Stimulated activated naive CD4-positive, alpha-beta T cell (primary cell): Measurements from ENCODE around the gene ITGB7.
"Not testable (repeated sequence)": the region's sequence is repeated elsewhere in the genome, so short reads cannot be mapped to it uniquely, and the experiment has no call there.

ENCODE experiments used
- DNase-seq, 6 experiments: peaks; one replicate each; lab custom pipeline; 2025; lab: John Stamatoyannopoulos, UW

ITGB7 gene

DNA sequence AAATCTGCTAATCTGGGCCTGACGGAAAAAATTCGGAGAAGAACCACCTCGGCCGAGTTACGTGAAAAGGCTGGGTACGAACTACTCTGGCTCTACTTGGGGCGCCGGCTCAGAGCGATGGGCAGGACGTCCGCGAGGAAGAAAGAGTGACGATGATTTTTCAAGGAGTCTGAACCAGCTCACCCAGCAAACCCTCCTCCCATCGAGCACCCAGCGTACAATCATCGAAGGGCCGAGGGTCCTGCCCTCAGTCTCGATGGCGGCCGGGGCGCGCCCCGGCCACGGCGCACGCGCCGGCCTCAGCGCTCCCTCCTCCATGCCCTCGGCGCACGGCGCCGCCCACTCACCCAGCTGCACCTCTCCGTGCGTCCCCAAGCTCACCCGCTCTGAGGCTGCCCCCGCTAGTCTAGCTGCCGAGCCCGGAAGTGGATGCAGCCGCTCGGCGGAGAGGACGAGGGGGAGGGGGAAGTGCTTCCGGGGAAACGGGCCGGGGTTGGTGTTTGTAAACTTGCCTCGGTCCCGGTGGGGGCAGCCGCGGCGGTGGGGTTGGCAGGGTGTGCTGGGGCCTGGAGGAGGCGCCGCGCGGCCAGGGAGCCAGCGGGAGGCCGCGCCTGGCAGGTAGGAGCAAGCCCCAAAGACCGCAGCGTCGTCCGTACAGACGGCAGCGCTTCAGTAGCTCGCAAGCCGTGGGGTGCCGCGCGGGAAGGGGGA, 26.7 kb downstream of the ITGB7 start, which contains the start of the genes CSAD and ZNF740:
Gene CSAD (minus strand): TSS at position 706 of the 711 bp plus-strand sequence. CDS start 7,455 bp downstream, outside the sequence.
Gene ZNF740 (plus strand): TSS at position 503 of the 711 bp plus-strand sequence. CDS start 1,262 bp downstream, outside the sequence.
- peak; percentile 91 to 97 (median 95) for DNase-seq

DNA sequence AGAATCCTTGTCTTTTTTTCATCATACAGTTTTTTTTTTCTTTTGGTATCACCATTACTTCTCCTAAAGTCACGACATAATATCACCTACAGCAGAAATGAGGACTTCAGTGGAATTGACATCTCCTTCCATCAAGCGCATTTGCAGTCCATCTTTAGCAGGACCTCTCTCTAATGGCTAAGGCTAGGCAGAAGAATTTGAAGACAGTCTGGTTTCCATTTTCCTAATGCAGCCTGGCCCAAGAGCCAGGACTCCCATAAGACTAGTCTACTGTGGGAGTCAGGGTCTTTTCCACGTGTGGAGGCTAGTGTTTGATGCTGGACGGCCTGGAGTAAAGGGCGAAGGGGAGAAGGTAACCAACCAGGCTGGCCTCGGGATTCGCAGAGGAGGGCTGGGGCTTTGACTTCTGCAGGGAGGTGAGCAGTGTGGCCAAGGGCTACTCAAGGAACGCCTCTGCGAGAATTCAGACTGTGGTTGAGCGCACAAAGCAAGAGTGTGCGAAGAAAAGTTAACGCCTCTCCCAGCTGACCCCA, 27.3 kb downstream of the ITGB7 start:
- DNase-seq = no peak

DNA sequence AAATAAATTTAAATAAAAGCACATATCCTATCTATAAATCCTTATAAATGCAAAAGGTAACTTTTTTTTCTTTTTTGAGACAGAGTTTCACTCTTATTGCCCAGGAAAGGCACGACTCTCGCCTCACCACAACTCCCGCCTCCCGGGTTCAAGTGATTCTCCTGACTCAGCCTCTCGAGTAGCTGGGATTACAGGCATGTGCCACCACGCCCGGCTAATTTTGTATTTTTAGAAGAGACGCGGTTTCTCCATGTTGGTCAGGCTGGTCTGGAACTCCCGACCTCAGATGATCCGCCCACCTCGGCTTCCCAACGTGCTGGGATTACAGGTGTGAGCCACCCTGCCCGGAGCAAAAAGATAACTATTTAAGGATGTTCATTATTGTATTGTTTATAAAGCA, 28.2 kb downstream of the ITGB7 start:
- DNase-seq = not testable (repeated sequence)

DNA sequence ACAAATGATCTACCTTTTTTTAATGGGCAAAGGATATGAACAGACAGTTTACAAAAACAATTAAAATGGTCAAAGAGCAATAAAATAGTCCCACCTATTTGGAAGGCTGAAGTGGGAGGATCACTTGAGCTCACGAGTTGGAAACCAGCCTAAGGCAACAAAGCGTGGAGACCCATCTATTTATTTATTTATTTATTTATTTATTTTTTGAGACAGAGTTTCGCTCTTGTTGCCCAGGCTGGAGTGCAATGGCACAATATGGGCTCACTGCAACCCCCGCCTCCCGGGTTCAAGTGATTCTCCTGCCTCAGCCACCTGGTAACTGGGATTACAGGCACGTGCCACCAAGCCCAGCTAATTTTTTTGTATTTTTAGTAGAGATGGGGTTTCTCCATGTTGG, 29.6 kb downstream of the ITGB7 start:
- not testable (repeated sequence) for DNase-seq

DNA sequence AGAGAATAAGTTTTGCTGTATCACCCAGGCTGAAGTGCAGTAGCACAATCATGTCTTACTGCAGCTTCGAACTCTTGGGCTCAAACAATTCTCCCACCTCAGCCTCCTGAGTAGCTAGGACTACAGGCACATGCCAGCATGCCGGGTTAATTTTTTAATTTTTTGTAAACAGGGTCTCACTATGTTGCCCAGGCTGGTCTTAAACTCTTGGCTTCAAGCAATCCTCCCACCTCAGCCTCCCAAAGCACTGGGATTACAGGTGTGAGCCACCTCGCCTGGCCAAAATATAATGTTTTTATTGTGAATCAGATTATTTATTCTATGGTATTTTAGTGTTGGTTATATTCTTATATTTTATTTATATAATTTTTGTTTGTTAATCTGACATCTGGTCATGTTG, 30.3 kb downstream of the ITGB7 start:
- DNase-seq = no peak

DNA sequence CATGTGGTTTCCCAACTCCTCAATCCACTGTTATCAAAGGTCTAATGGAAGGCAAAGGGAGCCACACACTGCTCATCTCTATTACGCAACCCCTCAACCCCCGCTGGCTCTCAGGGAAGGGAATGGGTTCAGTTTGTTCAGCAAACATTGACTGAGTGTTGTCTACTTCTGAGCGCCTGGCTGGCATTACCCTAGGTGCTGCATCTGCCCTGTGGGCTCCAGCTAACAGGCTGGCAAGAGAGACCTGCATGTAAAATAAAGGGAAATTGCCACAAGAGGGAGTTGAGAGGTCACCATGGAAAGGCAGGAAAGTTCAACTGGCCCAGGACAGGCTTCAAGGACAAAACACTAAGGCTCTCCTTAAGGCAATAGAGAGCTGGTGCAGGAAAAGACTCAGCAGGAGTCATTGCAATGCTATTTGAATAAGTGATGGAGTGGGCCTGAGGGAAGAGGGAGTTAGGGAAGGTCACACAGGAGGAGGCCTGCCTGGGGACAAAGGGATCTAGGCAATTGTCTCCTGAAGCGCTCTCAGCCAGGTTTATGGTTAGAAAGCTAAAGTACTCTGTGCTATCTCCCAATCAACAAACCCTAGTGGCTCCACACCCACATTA, 32.1 kb downstream of the ITGB7 start:
- DNase-seq = no peak

DNA sequence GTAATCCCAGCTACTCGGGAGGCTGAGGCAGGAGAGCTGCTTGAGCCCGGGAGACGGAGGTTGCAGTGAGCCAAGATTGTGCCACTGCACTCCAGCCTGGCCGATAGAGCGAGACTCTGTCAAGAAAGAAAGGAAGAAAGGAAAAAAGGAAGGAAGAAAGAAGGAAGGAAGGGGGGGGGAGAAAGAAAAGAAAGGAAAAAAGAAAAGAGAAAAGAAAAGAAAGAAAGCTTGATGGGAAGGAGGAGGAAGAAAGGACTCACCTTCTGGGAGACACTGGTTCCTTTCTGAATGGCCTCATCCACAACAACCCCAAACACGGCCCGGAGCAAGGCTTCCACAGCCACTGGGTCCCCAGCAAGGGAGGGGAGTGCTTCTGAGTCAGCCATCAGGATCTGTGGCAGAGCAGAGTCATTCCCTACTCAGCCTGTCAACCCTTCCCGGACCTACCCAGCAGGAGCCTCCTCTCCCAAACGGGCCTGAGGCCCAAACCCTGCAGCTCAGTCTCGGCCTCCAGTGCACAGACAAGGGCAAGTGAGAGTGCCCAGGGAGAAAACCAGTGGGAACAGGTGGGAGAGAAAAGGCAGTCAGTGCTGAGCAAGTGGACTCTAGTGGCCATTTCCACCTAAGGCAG, 33.9 kb downstream of the ITGB7 start:
- DNase-seq = no peak

DNA sequence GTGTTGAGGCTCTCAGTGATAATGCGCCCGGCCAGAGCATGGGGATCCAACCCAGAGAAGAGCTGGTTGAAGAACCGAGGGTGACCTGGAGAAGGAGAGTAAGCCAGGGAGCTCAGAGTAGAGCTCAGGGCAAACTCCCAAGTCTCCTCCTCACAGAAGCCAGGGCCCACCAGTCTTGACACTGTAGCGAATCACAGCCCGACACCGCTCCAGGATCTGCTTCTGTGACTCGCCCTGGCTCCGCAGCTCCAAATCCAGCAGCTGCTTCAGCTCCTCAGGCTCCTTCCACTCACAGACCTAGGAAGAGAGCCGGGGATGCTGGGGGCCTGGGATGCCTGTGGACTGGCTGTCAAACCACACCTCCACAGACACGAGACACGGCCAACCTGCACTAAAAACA, 34.7 kb downstream of the ITGB7 start:
- DNase-seq = no peak

DNA sequence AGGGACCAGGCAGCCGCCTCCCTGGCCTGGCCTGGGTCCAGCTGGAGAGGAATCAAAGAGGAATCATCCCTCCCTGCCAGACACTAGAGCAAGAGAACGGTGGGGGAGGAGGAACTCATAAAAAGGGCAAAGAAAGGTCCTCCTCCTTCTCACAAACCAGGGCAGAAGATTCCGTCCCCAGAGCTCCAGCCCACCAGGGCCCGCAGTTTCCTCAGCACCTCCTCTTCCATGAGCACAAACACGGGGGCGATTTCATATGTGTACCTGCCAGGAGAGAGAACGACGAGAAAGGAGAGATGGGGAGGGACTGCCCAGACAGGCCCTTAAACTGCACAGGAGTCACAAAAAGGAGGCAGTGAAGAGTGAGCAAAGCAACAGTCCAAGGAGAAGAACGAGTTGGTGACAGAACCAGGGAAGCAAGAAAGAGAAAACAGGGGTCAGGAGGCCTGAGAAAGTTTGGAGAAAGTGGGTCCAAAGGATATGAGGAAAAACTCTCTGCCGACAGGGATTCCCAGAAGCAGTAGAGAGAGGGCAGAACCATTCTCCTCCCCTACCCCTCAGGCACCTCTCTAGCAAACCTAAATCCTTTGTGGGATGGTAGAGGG, 35.2 kb downstream of the ITGB7 start:
- no peak for DNase-seq

DNA sequence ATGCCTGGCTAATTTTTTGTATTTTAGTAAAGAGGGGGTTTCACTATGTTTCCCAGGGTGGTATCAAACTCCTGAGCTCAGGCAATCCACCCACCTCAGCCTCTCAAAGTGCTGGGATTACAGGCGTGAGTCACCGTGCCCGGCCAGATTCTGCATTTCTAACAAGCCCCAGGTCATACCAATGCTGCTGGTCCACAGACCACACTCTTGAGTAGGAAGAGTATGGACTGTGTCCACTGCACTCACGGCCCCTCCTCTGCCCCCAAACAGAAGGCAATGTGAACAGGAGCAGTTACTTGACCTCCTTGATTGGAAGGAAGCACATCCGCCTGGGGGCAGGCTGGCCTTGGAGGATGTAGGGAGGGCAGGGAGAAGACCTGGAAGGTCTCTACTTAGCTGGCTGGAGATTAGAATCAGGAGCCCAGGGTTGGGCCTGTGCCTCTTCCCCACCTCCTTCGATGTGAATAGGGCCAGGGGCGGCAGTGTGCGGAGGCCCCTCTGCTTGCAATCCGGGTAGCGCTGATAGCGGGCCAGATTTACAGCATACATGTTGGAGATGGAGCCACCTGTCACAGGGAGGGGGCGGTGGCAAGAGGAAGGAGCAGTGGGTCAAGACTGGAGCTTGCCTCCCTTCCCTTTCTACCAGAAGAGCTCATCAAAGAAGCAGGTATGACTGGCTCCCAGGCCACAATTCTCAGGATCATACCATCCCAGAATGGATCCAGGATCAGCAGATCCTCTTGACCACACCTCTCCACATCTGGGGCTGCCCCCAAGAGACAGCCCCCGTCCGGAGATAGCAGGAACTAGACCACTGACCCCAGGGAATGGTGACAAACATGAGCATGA, 36.0 kb downstream of the ITGB7 start:
- DNase-seq = no peak

DNA sequence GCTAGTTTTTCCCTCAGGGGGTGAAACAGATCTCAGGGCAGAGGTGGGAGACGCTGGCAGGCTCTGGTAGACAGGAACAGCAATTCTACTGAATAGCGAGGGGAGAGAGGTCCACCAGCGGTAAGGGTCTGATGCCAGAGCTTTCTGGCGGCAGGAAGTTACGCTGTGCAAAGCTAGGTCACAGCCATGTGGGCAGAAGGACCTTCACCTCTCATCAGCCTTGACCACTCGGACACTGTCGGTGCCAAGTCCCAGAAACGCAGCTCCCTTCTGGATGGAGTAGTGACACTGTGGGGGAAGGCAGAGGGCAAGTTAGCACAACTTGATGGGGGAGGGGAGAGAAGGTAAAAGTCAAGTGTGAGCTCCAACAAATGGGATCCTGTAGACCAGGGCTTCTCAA, 36.8 kb downstream of the ITGB7 start:
- DNase-seq = no peak

DNA sequence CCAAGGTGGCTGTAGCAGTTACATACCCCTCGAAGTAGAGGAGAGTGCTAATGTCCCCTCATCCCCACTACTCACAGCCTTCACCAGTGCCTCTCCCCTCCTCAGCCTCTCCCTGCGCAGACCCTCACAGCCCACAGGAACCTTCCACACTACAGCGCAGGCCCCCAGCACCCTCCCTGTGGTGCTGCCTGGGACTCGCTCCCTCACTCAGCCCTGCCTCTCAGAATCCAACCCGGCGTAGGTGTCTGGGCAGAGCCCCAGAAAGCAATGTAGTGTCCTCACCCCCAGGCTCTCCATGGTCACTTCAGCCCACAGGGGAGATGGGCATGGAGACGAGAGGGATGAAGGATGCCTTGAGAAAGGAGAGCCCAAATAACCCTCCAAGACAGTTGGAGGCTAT, 37.4 kb downstream of the ITGB7 start:
- no peak for DNase-seq

DNA sequence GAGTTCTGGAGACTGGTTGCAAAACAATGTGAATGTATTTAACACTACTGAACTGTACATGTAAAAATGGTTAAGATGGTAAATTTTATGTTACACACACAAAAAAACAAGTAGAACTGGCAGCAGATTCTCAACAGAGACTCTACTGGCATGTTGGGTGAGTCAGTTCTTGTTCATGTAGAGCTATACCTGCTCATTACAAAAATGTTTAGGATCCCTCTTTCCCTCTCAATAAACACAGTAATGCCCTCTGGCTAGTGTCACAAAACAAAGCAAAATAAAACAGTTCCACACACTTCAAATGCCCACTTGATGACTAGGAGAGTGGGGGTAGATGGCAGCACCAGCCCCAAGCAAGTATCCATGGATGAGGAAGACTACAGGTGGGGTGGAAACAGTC, 40.2 kb downstream of the ITGB7 start:
- no peak for DNase-seq

DNA sequence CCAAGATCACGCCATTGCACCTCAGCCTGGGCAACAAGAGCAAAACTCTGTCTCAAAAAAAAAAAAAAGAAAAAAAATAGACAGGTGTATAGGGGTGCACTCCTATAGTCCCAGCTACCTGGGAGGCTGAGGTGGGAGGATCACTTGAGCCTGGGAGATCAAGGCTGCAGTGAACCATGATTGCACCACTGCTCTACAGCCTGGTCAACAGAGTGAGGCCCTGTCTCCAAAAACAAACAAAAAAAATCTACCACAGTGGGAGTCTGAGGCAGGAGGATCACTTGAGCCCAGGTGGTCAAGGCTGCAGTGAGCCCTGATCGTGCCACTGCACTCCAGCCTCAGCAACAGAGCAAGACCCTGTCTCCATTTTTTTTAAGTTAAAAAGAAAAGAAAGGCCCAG, 44.0 kb downstream of the ITGB7 start:
- not testable (repeated sequence) for DNase-seq

DNA sequence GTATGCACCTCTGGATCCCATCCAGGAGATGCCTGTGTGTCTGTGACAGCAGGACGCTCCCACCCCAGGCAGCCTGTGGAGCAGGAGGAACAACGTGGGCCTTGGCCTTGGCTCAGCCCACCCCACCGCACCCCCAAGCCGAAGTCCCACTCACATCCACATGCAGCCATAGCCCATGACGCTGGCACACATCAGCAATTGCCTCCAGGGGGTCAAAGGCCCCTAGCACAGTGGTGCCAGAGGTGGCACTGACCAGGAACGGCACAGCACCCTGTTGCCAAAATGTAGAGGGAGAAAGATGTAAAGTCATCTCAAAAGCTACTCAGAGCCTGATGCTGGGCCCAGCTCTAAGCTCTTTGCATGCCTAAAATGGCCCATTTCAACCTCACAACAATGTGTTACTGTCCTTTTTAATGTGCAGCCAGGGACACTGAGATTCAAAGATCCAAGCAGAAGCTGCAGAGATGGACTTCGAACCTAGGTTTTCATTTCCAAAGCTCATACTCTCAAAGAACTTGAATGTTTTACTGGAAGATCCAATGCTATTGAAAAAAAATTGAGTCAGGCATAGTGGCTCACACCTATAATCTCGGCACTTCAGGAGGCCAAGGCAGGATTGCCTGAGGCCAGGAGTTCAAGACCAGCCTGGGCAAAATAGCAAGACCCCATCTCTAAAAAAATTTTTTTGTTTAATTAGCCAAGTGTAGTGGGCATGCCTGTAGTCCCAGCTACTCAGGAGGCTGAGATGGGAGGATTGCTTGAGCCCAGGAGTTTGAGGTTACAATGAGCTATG, 45.7 kb downstream of the ITGB7 start:
- DNase-seq = no peak

DNA sequence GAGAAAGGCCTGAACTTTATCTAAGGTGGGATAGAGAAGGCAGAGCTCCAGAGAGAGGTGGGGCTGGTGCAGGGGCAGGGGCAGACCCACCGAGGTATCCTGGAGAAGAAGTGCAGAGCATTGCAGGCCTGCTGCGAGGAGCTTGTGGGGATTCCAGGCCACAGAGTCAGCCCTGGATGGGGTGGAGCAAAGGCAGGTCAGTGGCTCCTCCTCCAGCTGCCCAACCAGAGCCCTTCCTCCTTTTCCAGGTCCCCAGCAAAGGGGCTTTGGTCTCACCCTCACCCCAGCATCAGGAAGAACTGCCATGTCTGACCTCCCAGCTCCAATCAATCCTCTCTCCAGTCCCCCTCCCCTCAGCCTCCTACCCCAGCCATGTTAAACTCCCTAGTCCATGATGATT, 46.4 kb downstream of the ITGB7 start:
- no peak for DNase-seq

DNA sequence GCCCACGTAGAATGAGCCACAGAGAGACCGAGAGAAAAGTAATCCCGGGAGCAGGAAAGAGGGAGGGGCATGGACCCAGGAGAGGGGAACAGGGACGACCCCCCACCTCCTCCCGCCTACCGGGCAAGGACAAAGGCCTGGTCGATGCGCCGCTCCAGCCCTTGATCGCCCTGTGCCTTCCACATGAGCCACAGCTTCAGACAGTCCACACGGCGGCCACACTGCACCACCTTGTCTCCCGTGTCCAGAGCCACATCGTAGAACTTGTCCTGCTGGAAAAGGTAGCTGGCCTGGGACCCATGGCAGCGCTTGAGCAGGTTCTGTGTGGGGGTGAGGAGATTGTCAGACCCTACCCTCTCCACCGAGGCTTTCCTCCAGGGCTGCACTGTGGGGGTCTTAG, 47.1 kb downstream of the ITGB7 start:
- DNase-seq = no peak

DNA sequence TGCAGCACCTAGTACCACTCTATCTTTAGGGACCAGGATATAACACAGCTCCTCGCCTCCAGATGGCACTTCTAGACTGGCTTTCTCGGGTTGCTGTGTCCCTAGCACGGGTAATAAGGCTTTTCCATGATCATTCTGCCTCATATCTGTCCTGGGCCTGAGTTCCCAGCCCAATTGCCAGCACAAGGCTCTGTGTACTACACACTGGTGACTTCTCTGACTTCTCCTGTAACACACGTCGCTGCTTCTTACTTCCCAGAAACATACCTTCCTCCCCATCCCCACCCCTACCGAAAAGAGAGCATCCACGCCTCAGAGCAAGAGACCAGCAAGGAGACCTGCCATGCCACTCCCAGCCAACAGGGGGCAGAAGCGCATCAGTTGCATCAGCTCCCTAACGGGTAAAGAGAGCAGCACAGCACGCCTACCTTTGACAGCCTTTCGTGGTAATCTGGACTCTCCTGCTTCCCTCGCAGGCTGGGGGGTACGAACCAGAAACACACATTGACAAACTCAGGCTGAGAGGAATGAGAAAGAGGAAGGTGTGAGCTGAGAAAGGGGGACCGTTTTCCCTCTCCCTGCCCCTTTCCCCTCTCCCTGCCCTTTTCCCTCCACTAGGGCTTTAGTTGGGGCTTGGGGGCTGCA, 47.7 kb downstream of the ITGB7 start:
- peak; percentile 70 to 90 (median 83) for DNase-seq

DNA sequence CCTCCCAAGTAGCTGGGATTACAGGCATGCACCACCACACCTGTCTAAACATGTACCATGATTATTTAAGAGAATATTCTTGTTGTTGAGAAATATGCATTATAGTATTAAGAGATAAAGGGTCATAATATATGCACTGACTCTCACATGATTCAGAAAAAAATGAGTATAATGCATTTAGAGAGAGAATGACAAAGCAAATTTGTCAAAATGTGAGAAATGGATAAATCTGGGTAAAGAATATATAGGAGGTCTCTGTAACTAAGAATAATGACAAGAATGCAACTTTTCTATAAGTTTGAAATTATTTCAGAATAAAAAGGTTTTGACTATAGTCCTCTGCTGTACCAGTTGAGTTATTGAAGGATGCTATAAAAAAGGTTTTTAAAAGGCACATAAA, 54.7 kb downstream of the ITGB7 start:
- DNase-seq = no peak

DNA sequence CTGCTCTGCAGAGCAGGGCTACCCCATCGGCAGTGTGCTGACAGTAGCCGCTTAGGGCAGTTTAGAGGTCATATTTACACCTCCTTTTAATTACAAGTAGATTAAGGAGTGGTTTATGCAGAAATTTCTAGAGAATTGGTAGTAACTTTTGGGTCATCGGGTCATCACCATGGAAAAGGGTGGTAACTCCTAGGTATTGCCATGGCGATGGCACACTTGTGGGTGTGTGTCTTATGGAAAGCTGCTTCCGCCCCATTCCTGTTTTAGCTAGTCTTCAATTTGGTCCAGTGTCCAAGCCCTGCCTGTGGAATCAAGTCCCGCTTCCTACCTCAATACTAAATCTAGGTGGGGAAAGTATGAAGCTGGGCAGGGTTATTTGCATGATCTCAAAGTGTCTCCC, 56.0 kb downstream of the ITGB7 start:
- no peak for DNase-seq
